Glutamatergic neuron (in vitro differentiated cells): ENCODE results near the gene TGM3. TPM values are rescaled to one million over a fixed set of nuclear protein-coding genes. Genes with fewer than 3 reads are reported as not detected.

ENCODE experiments used
- DNase-seq: peaks from one replicate; pipeline ENCODE4 v3.0.0; 2022
- H3K27ac Mint-ChIP-seq: one replicate; pipeline ENCODE4 v1.8.0; 2020; ENCODE audit warnings: mild to moderate bottlenecking, mixed read lengths, inconsistent platforms; ENCODE audit not compliant: unreplicated experiment
- H3K27me3 Mint-ChIP-seq: one replicate; pipeline ENCODE4 v1.8.0; 2020; ENCODE audit warnings: mild to moderate bottlenecking, moderate library complexity, mixed read lengths, inconsistent platforms; ENCODE audit not compliant: unreplicated experiment
- H3K36me3 Mint-ChIP-seq: one replicate; pipeline ENCODE4 v1.8.0; 2020; ENCODE audit warnings: mild to moderate bottlenecking, mixed read lengths, inconsistent platforms; ENCODE audit not compliant: unreplicated experiment
- H3K4me1 Mint-ChIP-seq: one replicate; pipeline ENCODE4 v1.8.0; 2020; ENCODE audit warnings: mild to moderate bottlenecking, low read depth, mixed read lengths, inconsistent platforms; ENCODE audit not compliant: unreplicated experiment
- H3K4me3 Mint-ChIP-seq: one replicate; pipeline ENCODE4 v1.8.0; 2020; ENCODE audit warnings: mild to moderate bottlenecking, mixed read lengths, inconsistent platforms; ENCODE audit not compliant: unreplicated experiment
- H3K9me3 Mint-ChIP-seq: one replicate; pipeline ENCODE4 v1.8.0; 2020; ENCODE audit warnings: mild to moderate bottlenecking, moderate library complexity, mixed read lengths, inconsistent platforms; ENCODE audit not compliant: unreplicated experiment
- CTCF ChIP-seq: fragments of 200-600 bp; sonication (generic); IDR thresholded peaks from one replicate; pipeline ENCODE4 v1.5.0; 2021; ENCODE audit not compliant: partially characterized antibody, unreplicated experiment
- total RNA-seq: library from RNA; stranded (reverse); fragmentation: NEBNext Ultra II Directional; extraction: Animal tissue kit (Norgen Biotek cat#: 25700); gene quantifications from one replicate; pipeline ENCODE4 v1.2.1, GENCODE V29; 2021; ENCODE audit not compliant: unreplicated experiment

Gene TGM3
- total RNA-seq, 1 donor from 2014 or later = not detected

- Mint-ChIP-seq H3K27ac (no peak overlapping the region), H3K4me3 (no peak overlapping the region), H3K4me1 (no peaks in the 10 kb centered on the region), H3K9me3 (no peaks in the 10 kb centered on the region), H3K36me3 (no peaks in the 10 kb centered on the region), H3K27me3 (no peaks in the 10 kb centered on the region)
- no peak for TF ChIP-seq CTCF
- DNase-seq = no peak
Measured at GRCh38 chr20:2303673-2304072, 7.9 kb downstream of the TGM3 start.

GRCh38 chr20:2304180-2304579 is 8.4 kb downstream of the TGM3 start:
- H3K4me1 Mint-ChIP-seq = no peaks in the 10 kb centered on the region
- H3K27ac Mint-ChIP-seq = no peak overlapping the region
- no peaks in the 10 kb centered on the region for H3K9me3 Mint-ChIP-seq
- no peaks in the 10 kb centered on the region for H3K36me3 Mint-ChIP-seq
- H3K4me3 Mint-ChIP-seq = no peak overlapping the region
- no peak for DNase-seq
- no peaks in the 10 kb centered on the region for H3K27me3 Mint-ChIP-seq
- TF ChIP-seq CTCF = no peak

GRCh38 chr20:2305029-2305428 is 9.2 kb downstream of the TGM3 start:
- no peak overlapping the region for H3K27ac Mint-ChIP-seq
- peaks cover 4% of the 10 kb centered on the region for H3K27me3 Mint-ChIP-seq
- DNase-seq = no peak
- H3K4me3 Mint-ChIP-seq = no peak overlapping the region
- no peaks in the 10 kb centered on the region for H3K9me3 Mint-ChIP-seq
- no peak for TF ChIP-seq CTCF
- H3K36me3 Mint-ChIP-seq = no peaks in the 10 kb centered on the region
- peaks cover 2% of the 10 kb centered on the region for H3K4me1 Mint-ChIP-seq

- Mint-ChIP-seq H3K4me3 (no peak overlapping the region), H3K9me3 (no peaks in the 10 kb centered on the region), H3K4me1 (peaks cover 2% of the 10 kb centered on the region), H3K27ac (no peak overlapping the region), H3K36me3 (no peaks in the 10 kb centered on the region), H3K27me3 (peaks cover 4% of the 10 kb centered on the region)
- no peak for TF ChIP-seq CTCF
- no peak for DNase-seq
Measured at GRCh38 chr20:2305479-2305878, 9.7 kb downstream of the TGM3 start.

- H3K4me1 Mint-ChIP-seq = peaks cover 2% of the 10 kb centered on the region
- H3K27ac Mint-ChIP-seq = no peak overlapping the region
- no peak overlapping the region for H3K4me3 Mint-ChIP-seq
- H3K9me3 Mint-ChIP-seq = no peaks in the 10 kb centered on the region
- peaks cover 4% of the 10 kb centered on the region for H3K27me3 Mint-ChIP-seq
- TF ChIP-seq CTCF = no peak
- DNase-seq = no peak
- H3K36me3 Mint-ChIP-seq = no peaks in the 10 kb centered on the region
Measured at GRCh38 chr20:2305946-2306345, 10.1 kb downstream of the TGM3 start.
